Effector CD4-positive, alpha-beta T cell (primary cell): ENCODE measurements around the gene SYNE1.
"Not testable (repeated sequence)": the region's sequence is repeated elsewhere in the genome, so short reads cannot be mapped to it uniquely, and the experiment has no call there.

Experiments used
- DNase-seq: peaks from one replicate; pipeline ENCODE4 v3.0.0-alpha.2; 2020

SYNE1 gene

DNA sequence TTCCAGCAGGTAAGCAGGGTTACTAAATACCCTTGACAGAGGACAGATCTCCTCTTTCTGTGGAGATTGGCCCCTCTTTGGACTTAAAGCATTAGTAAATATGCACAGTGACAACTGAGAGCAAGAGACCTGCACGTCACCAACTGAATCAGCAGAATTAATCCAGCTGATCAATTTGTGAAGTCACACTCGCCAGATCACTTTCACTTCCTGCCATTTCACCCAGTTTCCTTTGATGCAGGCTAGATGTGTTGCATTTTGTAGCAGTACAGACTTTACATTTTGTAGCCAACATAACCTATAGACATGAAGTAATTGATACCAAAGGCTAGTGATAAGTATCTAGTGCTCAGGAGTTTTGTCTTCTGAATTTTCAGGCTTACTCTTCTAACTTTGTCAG lies 11.9 kb downstream of the SYNE1 start:
- no peak for DNase-seq

DNA sequence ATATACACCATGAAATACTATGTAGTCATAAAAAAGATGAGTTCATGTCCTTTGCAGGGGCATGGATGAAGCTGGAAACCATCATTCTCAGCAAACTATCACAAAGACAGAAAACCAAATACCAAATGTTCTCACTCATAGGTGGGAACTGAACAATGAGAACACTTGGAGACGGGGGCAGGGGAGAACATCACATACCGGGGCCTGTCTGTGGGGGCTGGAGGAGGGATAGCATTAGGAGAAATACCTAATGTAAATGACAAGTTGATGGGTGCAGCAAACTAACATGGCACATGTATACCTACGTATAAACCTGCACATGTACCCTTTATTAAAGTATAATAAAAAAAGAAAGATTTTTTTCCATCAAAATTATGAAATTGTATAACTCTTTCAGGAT lies 22.4 kb downstream of the SYNE1 start:
- not testable (repeated sequence) for DNase-seq

DNA sequence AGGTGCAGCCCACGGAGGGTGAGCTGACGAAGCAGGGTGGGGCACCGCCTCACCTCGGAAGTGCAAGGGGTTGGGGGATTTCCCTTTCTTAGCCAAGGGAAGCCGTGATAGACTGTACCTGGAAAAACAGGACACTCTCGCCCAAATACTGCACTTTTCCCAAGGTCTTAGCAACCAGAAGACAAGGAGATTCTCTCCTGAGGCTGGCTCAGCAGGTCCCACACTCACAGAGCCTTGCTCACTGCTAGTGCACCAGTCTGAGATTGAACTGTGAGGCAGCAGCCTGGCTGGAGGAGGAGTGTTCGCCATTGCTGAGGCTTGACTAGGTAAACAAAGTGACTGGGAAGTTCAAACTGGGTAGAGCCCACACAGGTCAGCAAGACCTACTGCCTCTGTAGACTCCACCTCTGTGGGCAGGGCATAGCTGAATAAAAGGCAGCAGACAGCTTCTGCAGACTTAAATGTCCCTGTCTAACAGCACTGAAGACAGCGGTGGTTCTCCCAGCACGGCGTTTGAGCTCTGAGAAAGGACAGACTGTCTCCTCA lies 28.0 kb downstream of the SYNE1 start:
- DNase-seq: no peak

- no peak for DNase-seq
Observed at GRCh38 chr6:152605941-152606340, 31.2 kb downstream of the SYNE1 start.

- no peak for DNase-seq
Observed at GRCh38 chr6:152605342-152605741, 31.8 kb downstream of the SYNE1 start.

DNA sequence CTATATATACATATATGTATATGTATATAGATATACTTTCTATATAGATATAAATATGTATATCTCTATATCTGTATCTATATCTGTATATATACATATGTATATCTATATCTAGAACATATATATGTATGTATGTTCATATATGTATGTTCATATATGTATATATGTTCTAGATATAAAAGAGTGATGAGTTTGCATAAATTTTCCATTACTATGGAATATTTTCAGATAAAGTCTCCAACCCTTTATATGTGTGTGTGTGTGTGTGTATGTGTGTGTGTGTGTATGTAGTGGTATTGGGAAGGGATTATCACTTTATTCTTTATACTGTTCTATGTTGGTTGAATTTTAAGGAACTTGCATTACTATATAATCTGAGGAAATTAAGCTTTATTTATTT lies 33.3 kb downstream of the SYNE1 start:
- no peak for DNase-seq

DNA sequence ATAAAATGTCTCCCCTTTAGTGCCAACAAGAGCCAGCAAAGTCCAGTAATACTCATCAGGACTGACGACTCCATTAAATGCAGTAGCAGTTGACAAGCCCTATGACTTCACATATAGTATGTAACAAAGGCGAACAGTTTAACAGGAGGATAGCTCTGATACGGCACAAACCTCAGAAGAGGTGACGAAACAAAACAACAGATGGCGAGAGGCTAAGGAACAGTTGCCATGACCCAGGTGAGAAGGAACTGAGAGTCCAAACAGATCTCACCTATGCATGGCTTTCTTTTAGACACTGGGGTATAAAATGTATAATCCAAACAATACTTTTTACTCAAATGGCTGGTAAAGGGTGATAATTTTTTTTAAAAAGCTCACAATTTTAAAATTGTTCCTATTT lies 37.1 kb downstream of the SYNE1 start:
- no peak for DNase-seq

DNA sequence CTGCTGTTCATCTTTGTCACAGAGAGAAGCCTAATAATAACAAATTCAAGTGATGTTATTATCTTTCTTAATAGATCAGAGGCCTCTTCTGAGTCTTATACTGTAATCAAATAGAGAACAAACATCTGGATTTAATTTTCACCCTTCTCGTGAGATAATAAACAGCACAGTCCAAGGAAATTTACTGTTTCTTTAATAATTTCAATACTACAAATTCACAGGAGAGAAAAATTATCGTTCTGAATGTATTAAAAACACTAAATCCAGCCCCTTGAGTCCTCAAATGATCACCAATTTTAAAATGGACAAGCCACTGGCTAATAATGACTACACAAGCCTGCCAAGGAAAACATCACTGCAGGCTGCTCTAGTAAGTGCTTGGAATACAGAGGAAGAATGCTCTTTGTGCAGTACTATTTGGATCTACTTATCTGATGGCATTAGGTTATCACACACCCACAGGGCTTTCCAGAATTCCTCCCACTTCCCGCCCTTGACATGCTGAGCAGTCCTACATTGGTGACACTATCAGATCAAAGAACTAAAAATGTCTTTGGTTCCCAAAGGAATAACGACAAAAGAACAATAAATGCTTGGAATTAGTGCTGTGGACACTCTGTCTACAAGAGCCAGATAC lies 38.1 kb downstream of the SYNE1 start:
- DNase-seq: no peak

- no peak for DNase-seq
Observed at GRCh38 chr6:152598421-152598820, 38.7 kb downstream of the SYNE1 start.

- no peak for DNase-seq
Observed at GRCh38 chr6:152596726-152597125, 40.4 kb downstream of the SYNE1 start.

GRCh38 chr6:152595499-152595898 lies 41.7 kb downstream of the SYNE1 start:
- DNase-seq: no peak

DNA sequence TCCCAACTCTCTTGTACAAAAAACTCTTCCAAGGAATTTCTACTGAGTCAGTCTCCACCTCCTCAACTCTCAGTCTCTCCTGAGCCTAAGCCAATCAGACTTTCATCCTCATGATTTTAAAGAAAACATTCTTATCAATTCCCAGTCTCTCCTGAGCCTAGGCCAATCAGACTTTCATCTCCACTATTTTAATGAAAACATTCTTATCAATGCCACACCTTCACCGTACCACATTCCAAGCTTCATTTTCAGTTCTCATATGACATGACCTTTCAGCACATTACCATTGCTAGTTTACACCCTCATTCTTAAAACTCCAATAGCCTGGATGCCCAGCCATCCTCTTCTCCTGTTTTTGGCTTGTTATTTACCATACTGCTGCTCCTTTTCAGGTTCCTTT lies 42.5 kb downstream of the SYNE1 start:
- DNase-seq: no peak

DNA sequence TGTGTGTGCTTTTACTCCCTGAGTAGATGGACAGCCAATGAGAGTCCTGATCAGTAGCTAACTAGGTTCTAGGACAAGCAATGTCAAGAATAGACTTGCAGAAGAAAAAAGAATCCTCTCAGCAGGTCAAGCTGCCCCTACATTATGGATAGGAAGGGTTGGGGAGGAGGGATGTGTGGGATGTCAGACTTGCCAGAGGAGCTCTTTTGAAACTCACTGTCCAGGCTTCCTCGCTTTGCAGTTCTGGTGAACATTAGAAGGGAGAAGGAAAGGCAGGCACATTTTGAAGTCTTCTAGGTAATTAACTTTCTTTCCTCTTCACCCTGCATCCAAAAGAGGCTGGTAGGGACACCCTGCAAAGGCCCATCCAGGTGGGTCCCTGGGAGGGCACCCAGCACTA lies 48.7 kb downstream of the SYNE1 start:
- no peak for DNase-seq

DNA sequence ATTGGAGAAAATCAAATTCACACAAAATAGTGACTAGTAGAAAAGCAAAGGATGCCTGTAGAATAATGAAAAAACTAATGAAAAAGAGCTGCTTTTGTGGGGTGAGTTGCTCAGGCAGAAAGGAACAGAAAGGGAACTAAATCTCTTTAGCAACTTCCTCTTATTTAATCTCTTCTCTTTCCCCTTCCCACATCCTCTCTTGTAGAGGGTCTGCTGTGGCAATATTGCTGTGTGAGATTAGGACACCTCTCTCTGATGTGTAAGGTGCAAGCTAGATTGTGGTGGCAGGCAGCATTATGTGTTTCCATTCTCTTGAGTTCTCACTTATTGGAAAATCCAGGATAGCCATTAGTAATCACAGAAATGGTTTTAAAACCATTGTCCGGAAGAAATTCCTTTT lies 49.7 kb downstream of the SYNE1 start:
- no peak for DNase-seq

DNA sequence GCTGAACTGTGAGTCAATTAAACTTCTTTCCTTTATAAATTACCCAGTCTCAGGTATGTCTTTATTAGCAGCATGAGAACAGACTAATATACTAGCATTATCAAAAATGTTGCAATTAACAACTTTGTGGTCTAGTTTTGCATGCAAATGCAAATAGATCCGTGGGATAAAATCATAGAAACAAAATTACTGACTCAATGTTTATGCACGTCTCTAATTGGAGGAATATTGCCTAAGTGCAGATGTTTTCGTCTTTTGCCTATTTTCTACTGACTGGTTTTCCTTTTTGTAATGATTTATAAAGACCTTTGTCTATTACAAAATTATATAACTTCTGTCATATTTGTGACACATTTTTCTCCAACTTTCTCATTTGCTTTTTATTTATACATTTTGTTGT lies 51.9 kb downstream of the SYNE1 start:
- no peak for DNase-seq

- no peak for DNase-seq
Observed at GRCh38 chr6:152583888-152584287, 53.3 kb downstream of the SYNE1 start.

GRCh38 chr6:152576525-152576924 lies 60.6 kb downstream of the SYNE1 start:
- DNase-seq: no peak

GRCh38 chr6:152575621-152576150 lies 61.5 kb downstream of the SYNE1 start:
- DNase-seq: no peak

- no peak for DNase-seq
Observed at GRCh38 chr6:152575161-152575560, 62.0 kb downstream of the SYNE1 start.

DNA sequence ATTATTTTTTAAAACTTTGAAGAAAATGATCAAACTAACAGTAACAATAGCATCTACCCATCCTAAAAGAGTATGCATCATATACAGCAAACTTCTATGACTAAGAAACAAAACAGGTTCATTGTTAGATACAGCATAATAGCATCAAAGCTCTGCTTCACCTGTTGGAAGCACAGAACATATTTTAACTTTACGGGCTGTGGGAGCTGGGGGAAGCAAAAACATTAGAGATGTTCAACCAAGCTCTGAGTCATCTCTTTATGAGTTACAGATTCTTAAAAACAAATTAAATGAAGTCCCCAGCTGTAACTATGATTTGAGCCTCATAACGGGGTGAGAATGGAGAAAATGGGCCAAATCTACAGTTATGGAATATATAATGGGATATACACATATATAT lies 63.4 kb downstream of the SYNE1 start:
- no peak for DNase-seq

DNA sequence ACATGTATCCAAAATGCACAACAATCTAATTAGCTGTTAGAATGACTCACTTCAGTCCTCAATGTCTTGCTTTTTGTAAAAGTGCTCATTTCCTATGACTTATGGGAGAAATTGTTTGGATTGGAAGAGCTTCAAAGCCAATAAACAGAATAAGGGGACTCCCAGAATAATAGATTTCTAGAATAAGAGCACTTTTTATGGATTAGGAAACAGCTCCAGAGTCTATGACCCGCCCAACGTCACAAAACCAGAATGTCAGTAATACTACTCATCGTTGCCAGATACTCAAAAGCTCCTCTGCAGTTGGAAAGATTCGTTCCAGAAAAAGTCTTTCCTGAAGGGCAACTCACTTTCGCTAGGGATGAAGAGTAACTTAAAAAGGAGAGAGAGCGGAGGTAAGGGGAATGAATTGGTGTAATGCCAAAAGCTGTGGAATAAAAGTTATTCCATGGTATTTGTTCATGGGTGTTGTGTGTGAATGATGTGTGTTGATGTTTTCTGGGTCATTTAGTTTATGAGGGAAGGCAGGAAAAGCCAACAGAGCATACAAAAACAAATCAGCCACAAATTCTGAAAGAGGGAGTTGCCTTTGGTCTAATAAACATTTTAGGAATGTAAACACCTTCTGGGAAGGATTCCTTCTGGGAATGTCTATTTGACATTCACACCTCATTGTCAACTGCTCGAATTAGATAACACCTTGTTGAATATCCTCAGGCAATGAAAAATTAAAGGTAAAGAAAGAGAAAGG lies 64.6 kb downstream of the SYNE1 start:
- DNase-seq: no peak

DNA sequence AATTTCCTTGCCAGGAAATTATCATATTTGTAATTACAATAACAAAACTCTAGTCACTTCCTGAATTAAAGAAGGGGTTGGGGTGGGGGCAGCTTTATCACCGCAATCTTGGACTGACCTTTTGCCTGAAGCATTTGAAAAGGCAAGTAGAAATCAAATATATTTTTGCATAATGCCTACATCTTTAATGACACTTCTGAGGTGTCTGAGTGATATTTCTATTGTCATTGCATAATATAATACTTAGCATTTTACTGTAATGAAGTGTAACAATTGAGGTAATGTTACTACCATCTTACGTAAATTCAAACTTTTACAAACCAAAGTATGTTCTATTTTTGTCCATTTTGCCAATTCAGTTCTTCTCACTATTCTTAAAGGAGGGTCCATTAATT lies 65.2 kb downstream of the SYNE1 start:
- DNase-seq: no peak

- no peak for DNase-seq
Observed at GRCh38 chr6:152571089-152571488, 66.1 kb downstream of the SYNE1 start.
